ENCODE results near the gene ACOXL.

ACOXL gene

GRCh38 chr2:110904779-110905148 lies 172.4 kb downstream of the ACOXL start:
- no peak overlapping the region for H2AFZ ChIP-seq
- H3K79me2 ChIP-seq = no peaks in the 10 kb centered on the region
- H3K9me3 ChIP-seq (ENCODE audit: control insufficient read depth, low read length) = no peaks in the 10 kb centered on the region
- no peak overlapping the region for H3K4me2 ChIP-seq (ENCODE audit: low read length)
- H3K4me3 ChIP-seq (ENCODE audit: low read depth, low read length) = no peak overlapping the region
- H3K27me3 ChIP-seq (ENCODE audit: control insufficient read depth, insufficient read depth, low read length) = no peaks in the 10 kb centered on the region
- H3K36me3 ChIP-seq (ENCODE audit: control insufficient read depth, insufficient read depth, low read length) = no peaks in the 10 kb centered on the region
- no peaks in the 10 kb centered on the region for H3K4me1 ChIP-seq
- H3K9ac ChIP-seq = no peak overlapping the region
- no peak for TF ChIP-seq CTCF (IDR thresholded peaks at IDR 0.05)
- no peak overlapping the region for H3K27ac ChIP-seq

- H3K9ac ChIP-seq = no peak overlapping the region
Measured at GRCh38 chr2:110905217-110905616, 172.8 kb downstream of the ACOXL start.

GRCh38 chr2:110906613-110907298 lies 174.4 kb downstream of the ACOXL start:
- no peak overlapping the region for H3K4me2 ChIP-seq (ENCODE audit: low read length)
- TF ChIP-seq CTCF (IDR thresholded peaks at IDR 0.05) = no peak
- H3K27ac ChIP-seq = no peak overlapping the region
- no peak overlapping the region for H2AFZ ChIP-seq
- no peaks in the 10 kb centered on the region for H3K27me3 ChIP-seq (ENCODE audit: control insufficient read depth, insufficient read depth, low read length)
- H3K36me3 ChIP-seq (ENCODE audit: control insufficient read depth, insufficient read depth, low read length) = no peaks in the 10 kb centered on the region
- H3K4me3 ChIP-seq (ENCODE audit: low read depth, low read length) = no peak overlapping the region
- H3K9ac ChIP-seq = no peak overlapping the region
- no peaks in the 10 kb centered on the region for H3K79me2 ChIP-seq
- no peaks in the 10 kb centered on the region for H3K9me3 ChIP-seq (ENCODE audit: control insufficient read depth, low read length)
- no peaks in the 10 kb centered on the region for H3K4me1 ChIP-seq

More at GRCh38 chr2:110905217-110905616, 172.8 kb downstream of the ACOXL start:
- H3K4me3 ChIP-seq (ENCODE audit: low read depth, low read length) = no peak overlapping the region
- no peak overlapping the region for H3K4me2 ChIP-seq (ENCODE audit: low read length)
- no peaks in the 10 kb centered on the region for H3K79me2 ChIP-seq
- H3K27me3 ChIP-seq (ENCODE audit: control insufficient read depth, insufficient read depth, low read length) = no peaks in the 10 kb centered on the region
- no peaks in the 10 kb centered on the region for H3K4me1 ChIP-seq
- H3K36me3 ChIP-seq (ENCODE audit: control insufficient read depth, insufficient read depth, low read length) = no peaks in the 10 kb centered on the region
- H3K27ac ChIP-seq = no peak overlapping the region
- H2AFZ ChIP-seq = no peak overlapping the region
- H3K9me3 ChIP-seq (ENCODE audit: control insufficient read depth, low read length) = no peaks in the 10 kb centered on the region
- TF ChIP-seq CTCF (IDR thresholded peaks at IDR 0.05) = no peak

GRCh38 chr2:110909501-110909900 lies 177.1 kb downstream of the ACOXL start:
- H3K27ac ChIP-seq = no peak overlapping the region
- H2AFZ ChIP-seq = no peak overlapping the region
- H3K4me1 ChIP-seq = no peaks in the 10 kb centered on the region
- no peak overlapping the region for H3K4me3 ChIP-seq (ENCODE audit: low read depth, low read length)
- no peak overlapping the region for H3K4me2 ChIP-seq (ENCODE audit: low read length)
- H3K79me2 ChIP-seq = no peaks in the 10 kb centered on the region
- TF ChIP-seq CTCF (IDR thresholded peaks at IDR 0.05) = no peak
- H3K27me3 ChIP-seq (ENCODE audit: control insufficient read depth, insufficient read depth, low read length) = no peaks in the 10 kb centered on the region
- H3K9me3 ChIP-seq (ENCODE audit: control insufficient read depth, low read length) = no peaks in the 10 kb centered on the region
- no peak overlapping the region for H3K9ac ChIP-seq
- no peaks in the 10 kb centered on the region for H3K36me3 ChIP-seq (ENCODE audit: control insufficient read depth, insufficient read depth, low read length)

- H3K9me3 ChIP-seq (ENCODE audit: control insufficient read depth, low read length) = no peaks in the 10 kb centered on the region
- TF ChIP-seq CTCF (IDR thresholded peaks at IDR 0.05) = no peak
- no peak overlapping the region for H3K4me2 ChIP-seq (ENCODE audit: low read length)
- H2AFZ ChIP-seq = no peak overlapping the region
- H3K27ac ChIP-seq = no peak overlapping the region
- H3K79me2 ChIP-seq = no peaks in the 10 kb centered on the region
- H3K9ac ChIP-seq = no peak overlapping the region
- H3K27me3 ChIP-seq (ENCODE audit: control insufficient read depth, insufficient read depth, low read length) = no peaks in the 10 kb centered on the region
- H3K4me1 ChIP-seq = no peaks in the 10 kb centered on the region
- H3K36me3 ChIP-seq (ENCODE audit: control insufficient read depth, insufficient read depth, low read length) = no peaks in the 10 kb centered on the region
- no peak overlapping the region for H3K4me3 ChIP-seq (ENCODE audit: low read depth, low read length)
Measured at GRCh38 chr2:110910423-110910822, 178.1 kb downstream of the ACOXL start.
